ENCODE results near the gene BBS1.
A peak's percentile ranks its signal among the peaks of the same experiment; 100 is the strongest.

The BBS1 gene

GRCh38 chr11:66495401-66495854 lies 15.0 kb upstream of the BBS1 start:
- TF ChIP-seq CTCF (conservative IDR thresholded peaks at IDR 0.05; ENCODE audit: low read length) (peak; percentile 62), EZH2phosphoT487 (IDR thresholded peaks at IDR 0.05; ENCODE audit: borderline replicate concordance) (no peak)
- no peaks in the 10 kb centered on the region for H3K4me1 ChIP-seq (ENCODE audit: insufficient read depth, low read length, poor library complexity, severe bottlenecking)
- no peaks in the 10 kb centered on the region for H3F3A ChIP-seq (ENCODE audit: low read depth)
- no peaks in the 10 kb centered on the region for H4K20me1 ChIP-seq (ENCODE audit: insufficient read depth, low read length, poor library complexity, severe bottlenecking)
- H3K9me2 ChIP-seq (replicated peaks; ENCODE audit: low read depth, low read length), result no peaks in the 10 kb centered on the region
- H3K9ac ChIP-seq (ENCODE audit: low read depth, low read length, poor library complexity, severe bottlenecking), result no peak overlapping the region
- peaks cover 13% of the 10 kb centered on the region; the same call in 1 of the 2 replicates for H3K36me3 ChIP-seq (ENCODE audit: insufficient read depth, low read length)
- H3K4me3 ChIP-seq (ENCODE audit: low read length, poor library complexity, severe bottlenecking), result no peak overlapping the region
- no peak overlapping the region for H2AFZ ChIP-seq (ENCODE audit: low read length)
- no peaks in the 10 kb centered on the region for H3K27me3 ChIP-seq (ENCODE audit: insufficient read depth, low read length, poor library complexity, severe bottlenecking)
- H3K4me2 ChIP-seq (ENCODE audit: low read depth, low read length, poor library complexity, severe bottlenecking), result no peak overlapping the region
- H3K79me2 ChIP-seq (ENCODE audit: insufficient read depth, low read length), result no peaks in the 10 kb centered on the region
- no peaks in the 10 kb centered on the region for H3K9me3 ChIP-seq (ENCODE audit: insufficient read depth, low read depth, low read length)

GRCh38 chr11:66497206-66497605 lies 13.2 kb upstream of the BBS1 start:
- no peaks in the 10 kb centered on the region for H3K9me3 ChIP-seq (ENCODE audit: insufficient read depth, low read depth, low read length)
- TF ChIP-seq EZH2phosphoT487 (IDR thresholded peaks at IDR 0.05; ENCODE audit: borderline replicate concordance), result no peak
- no peak for TF ChIP-seq CTCF (conservative IDR thresholded peaks at IDR 0.05; ENCODE audit: low read length)
- H4K20me1 ChIP-seq (ENCODE audit: insufficient read depth, low read length, poor library complexity, severe bottlenecking), result no peaks in the 10 kb centered on the region
- H3F3A ChIP-seq (ENCODE audit: low read depth), result no peaks in the 10 kb centered on the region
- H3K9ac ChIP-seq (ENCODE audit: low read depth, low read length, poor library complexity, severe bottlenecking), result no peak overlapping the region
- H2AFZ ChIP-seq (ENCODE audit: low read length), result no peak overlapping the region
- H3K79me2 ChIP-seq (ENCODE audit: insufficient read depth, low read length), result no peaks in the 10 kb centered on the region
- H3K9me2 ChIP-seq (replicated peaks; ENCODE audit: low read depth, low read length), result no peaks in the 10 kb centered on the region
- H3K4me1 ChIP-seq (ENCODE audit: insufficient read depth, low read length, poor library complexity, severe bottlenecking), result no peaks in the 10 kb centered on the region
- H3K27me3 ChIP-seq (ENCODE audit: insufficient read depth, low read length, poor library complexity, severe bottlenecking), result no peaks in the 10 kb centered on the region
- no peak overlapping the region for H3K4me3 ChIP-seq (ENCODE audit: low read length, poor library complexity, severe bottlenecking)
- H3K4me2 ChIP-seq (ENCODE audit: low read depth, low read length, poor library complexity, severe bottlenecking), result no peak overlapping the region
- peaks cover 13% of the 10 kb centered on the region; the same call in 1 of the 2 replicates for H3K36me3 ChIP-seq (ENCODE audit: insufficient read depth, low read length)

GRCh38 chr11:66498506-66498905 lies 11.9 kb upstream of the BBS1 start:
- Histone ChIP-seq H3F3A (ENCODE audit: low read depth) (no peaks in the 10 kb centered on the region), H4K20me1 (ENCODE audit: insufficient read depth, low read length, poor library complexity, severe bottlenecking) (no peaks in the 10 kb centered on the region), H3K9me3 (ENCODE audit: insufficient read depth, low read depth, low read length) (no peaks in the 10 kb centered on the region), H3K4me3 (ENCODE audit: low read length, poor library complexity, severe bottlenecking) (no peak overlapping the region), H3K27me3 (ENCODE audit: insufficient read depth, low read length, poor library complexity, severe bottlenecking) (no peaks in the 10 kb centered on the region), H3K9ac (ENCODE audit: low read depth, low read length, poor library complexity, severe bottlenecking) (no peak overlapping the region), H3K9me2 (replicated peaks; ENCODE audit: low read depth, low read length) (no peaks in the 10 kb centered on the region), H2AFZ (ENCODE audit: low read length) (no peak overlapping the region), H3K79me2 (ENCODE audit: insufficient read depth, low read length) (no peaks in the 10 kb centered on the region), H3K4me2 (ENCODE audit: low read depth, low read length, poor library complexity, severe bottlenecking) (no peak overlapping the region), H3K36me3 (ENCODE audit: insufficient read depth, low read length) (peaks cover 4% of the 10 kb centered on the region; the same call in 1 of the 2 replicates), H3K4me1 (ENCODE audit: insufficient read depth, low read length, poor library complexity, severe bottlenecking) (no peaks in the 10 kb centered on the region)
- TF ChIP-seq EZH2phosphoT487 (IDR thresholded peaks at IDR 0.05; ENCODE audit: borderline replicate concordance) (no peak), CTCF (conservative IDR thresholded peaks at IDR 0.05; ENCODE audit: low read length) (no peak)
